ENCODE results near the gene ABHD12.

GRCh38 chr20:25319241-25320034 is 71.2 kb downstream of the ABHD12 start:
- TF ChIP-seq CTCF (IDR thresholded peaks at IDR 0.05) (no peak), POLR2A (IDR thresholded peaks at IDR 0.05) (no peak)

All from heart left ventricle (tissue), 13 donors.